IPS-15b (cell line): ENCODE results near the gene CEP112.

ENCODE experiments used
- H3K27me3 ChIP-seq: one replicate; pipeline ENCODE4 v1.6.1; 2013; ENCODE audit warnings: low read length; ENCODE audit not compliant: control insufficient read depth, insufficient read depth
- H3K36me3 ChIP-seq: one replicate; pipeline ENCODE4 v1.6.1; 2013; ENCODE audit warnings: low read length; ENCODE audit not compliant: control insufficient read depth, insufficient read depth
- H3K4me1 ChIP-seq: one replicate; pipeline ENCODE4 v1.6.1; 2013; ENCODE audit warnings: mild to moderate bottlenecking, low read length; ENCODE audit not compliant: control insufficient read depth, insufficient read depth
- H3K4me3 ChIP-seq: one replicate; pipeline ENCODE4 v1.5.1; 2013; ENCODE audit warnings: low read depth, low read length
- H3K9ac ChIP-seq: one replicate; pipeline ENCODE4 v1.6.1; 2013; ENCODE audit warnings: low read depth, mild to moderate bottlenecking, low read length
- H3K9me3 ChIP-seq: one replicate; pipeline ENCODE4 v1.6.1; 2013; ENCODE audit warnings: mild to moderate bottlenecking, low read length; ENCODE audit not compliant: control insufficient read depth, insufficient read depth

The CEP112 gene

DNA sequence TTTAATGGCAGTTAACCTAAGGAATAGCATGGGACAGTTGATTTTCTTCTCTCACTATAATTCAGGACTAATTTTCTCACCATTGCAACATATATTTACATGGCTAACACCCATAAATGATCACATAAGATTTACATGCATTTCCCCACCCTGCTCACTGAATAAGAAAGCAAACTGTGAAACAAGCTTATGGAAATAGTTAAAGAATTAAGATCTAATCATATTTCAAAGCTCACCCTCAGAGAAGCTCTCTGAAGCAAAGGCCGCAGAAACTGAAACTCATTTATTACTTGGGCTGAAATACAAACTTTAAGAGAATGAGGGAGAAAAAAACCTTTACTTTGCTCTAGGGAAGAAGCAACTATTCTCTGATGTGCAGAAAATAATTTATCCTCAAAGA is 411.8 kb downstream of the CEP112 start:
- Histone ChIP-seq H3K4me3 (no peak overlapping the region), H3K36me3 (no peaks in the 10 kb centered on the region), H3K9me3 (no peaks in the 10 kb centered on the region), H3K27me3 (no peaks in the 10 kb centered on the region), H3K4me1 (no peaks in the 10 kb centered on the region), H3K9ac (no peak overlapping the region)

DNA sequence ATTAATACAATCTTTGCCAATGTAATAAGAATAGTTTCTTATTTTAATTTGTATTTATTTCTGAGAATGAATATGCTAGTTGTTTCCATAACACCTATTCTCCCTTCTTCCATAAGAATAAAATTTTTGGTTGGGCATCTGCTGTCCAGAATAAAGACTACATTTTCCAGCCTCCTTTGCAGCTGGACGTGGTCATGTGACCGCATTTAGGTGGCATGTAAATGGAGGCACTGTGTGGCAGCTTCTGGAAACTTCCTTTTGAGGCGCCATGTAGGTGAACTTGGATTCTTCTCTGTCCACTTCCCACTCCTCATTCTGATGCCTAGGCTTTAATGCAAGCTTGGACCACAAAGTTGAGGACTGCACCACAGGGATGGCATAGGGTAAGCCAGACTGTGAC is 415.0 kb downstream of the CEP112 start:
- no peaks in the 10 kb centered on the region for H3K36me3 ChIP-seq

DNA sequence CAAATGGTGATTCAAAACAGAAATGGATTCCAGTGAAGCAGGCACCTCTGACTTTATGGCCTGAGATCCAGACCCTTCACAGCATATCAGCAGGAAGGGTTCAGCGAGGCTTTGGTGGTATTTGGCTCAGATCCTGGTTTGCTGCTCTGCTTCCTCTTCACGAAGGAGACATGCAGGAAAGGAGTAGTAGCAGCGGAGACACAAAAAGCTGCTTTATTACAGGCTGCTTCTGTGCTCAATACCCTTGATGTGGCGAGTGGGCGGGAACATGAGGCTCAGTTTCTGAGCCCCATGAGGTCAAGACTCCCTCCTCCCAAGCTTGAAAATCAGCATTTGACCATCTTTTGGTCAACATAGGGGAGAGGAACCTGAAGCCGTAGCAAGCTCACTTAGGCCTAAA is 417.1 kb downstream of the CEP112 start:
- Histone ChIP-seq H3K9ac (no peak overlapping the region), H3K27me3 (no peaks in the 10 kb centered on the region), H3K36me3 (no peaks in the 10 kb centered on the region), H3K4me1 (no peaks in the 10 kb centered on the region), H3K4me3 (no peak overlapping the region), H3K9me3 (no peaks in the 10 kb centered on the region)

More for the DNA sequence above, 415.0 kb downstream of the CEP112 start:
- Histone ChIP-seq H3K9me3 (no peaks in the 10 kb centered on the region), H3K27me3 (no peaks in the 10 kb centered on the region), H3K9ac (no peak overlapping the region), H3K4me1 (no peaks in the 10 kb centered on the region), H3K4me3 (no peak overlapping the region)

DNA sequence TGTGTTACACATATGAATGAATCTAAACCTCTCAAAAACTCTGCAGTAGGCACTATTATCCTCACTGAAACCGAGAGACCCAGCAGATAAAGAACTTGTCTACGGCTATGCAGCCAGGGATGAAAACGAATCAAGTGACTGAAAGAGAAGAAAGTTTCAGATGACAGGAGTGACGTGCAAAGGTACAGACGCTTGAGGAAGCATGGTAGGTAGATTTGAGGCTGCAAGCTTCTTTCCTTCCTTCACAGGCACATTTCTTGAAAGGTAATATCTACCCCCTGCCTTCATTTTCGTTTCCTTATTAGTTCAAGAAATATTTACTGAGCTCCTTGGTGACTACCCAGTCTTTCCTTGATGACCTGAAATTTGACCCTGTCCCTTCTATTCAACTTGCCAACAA is 418.9 kb downstream of the CEP112 start:
- H3K36me3 ChIP-seq = no peaks in the 10 kb centered on the region
- H3K27me3 ChIP-seq = no peaks in the 10 kb centered on the region
- H3K4me1 ChIP-seq = no peaks in the 10 kb centered on the region
- H3K4me3 ChIP-seq = no peak overlapping the region
- no peaks in the 10 kb centered on the region for H3K9me3 ChIP-seq
- no peak overlapping the region for H3K9ac ChIP-seq

DNA sequence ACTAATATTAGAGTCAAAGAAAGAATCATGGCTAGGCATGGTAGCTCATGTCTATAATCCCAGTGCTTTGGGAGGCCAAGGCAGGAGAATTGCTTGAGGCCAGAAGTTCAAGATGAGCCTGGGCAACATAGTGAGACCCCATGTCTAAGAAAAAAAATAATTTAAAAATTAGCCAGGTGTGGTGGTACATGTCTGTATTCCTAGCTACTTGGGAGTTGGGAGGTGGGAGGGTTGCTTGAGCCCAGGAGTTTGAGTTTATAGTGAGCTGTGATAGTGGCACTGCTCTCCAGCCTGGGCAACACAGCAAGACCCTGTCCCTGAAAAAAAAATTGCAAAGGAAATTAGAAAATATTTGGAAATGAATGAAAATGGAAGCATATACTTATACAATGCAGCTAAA is 420.2 kb downstream of the CEP112 start:
- H3K4me3 ChIP-seq = no peak overlapping the region
- no peaks in the 10 kb centered on the region for H3K4me1 ChIP-seq
- no peaks in the 10 kb centered on the region for H3K9me3 ChIP-seq
- no peak overlapping the region for H3K9ac ChIP-seq
- no peaks in the 10 kb centered on the region for H3K36me3 ChIP-seq
- no peaks in the 10 kb centered on the region for H3K27me3 ChIP-seq

DNA sequence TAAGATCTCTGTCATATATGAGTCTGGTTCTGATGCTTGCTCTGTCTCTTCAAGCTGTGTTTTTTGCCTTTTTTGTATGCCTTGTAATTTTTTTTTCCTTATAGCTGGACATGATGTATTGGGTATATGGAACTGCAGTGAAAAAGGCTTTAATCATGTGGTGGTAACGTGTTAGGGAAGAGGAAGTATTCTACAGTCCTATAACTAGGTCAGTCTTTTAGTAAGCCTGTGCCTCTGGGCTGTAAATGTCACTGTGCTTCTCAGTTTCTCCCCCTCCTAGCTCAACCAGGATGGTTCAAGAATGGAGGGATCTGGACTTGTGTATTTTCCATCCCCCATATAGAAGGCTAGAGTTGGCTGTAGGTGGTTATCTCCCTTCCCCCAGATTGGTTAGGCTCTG is 428.1 kb downstream of the CEP112 start:
- Histone ChIP-seq H3K27me3 (no peaks in the 10 kb centered on the region), H3K36me3 (no peaks in the 10 kb centered on the region), H3K4me1 (no peaks in the 10 kb centered on the region), H3K9ac (no peak overlapping the region), H3K9me3 (no peaks in the 10 kb centered on the region), H3K4me3 (no peak overlapping the region)

DNA sequence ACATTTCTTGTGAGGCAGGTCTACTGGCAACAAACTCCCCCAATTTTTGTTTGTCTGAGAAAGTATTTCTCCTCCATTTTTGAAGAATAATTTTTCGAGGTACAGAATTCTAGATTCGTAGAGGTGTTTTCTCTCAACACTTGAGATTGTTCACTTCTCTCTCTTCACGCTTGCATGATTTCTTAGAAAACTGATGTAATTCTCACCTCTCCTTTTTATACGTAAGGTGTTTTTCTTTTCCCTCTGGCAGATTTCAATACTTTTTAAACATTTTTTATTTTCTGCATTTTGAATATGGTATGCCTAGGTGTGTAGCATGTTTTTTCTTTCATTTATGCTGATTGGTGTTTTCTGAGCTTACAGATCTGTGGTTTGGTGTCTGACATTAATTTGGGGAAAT is 429.0 kb downstream of the CEP112 start:
- H3K9me3 ChIP-seq = no peaks in the 10 kb centered on the region
- H3K4me3 ChIP-seq = no peak overlapping the region
- no peak overlapping the region for H3K9ac ChIP-seq
- no peaks in the 10 kb centered on the region for H3K27me3 ChIP-seq
- no peaks in the 10 kb centered on the region for H3K36me3 ChIP-seq
- H3K4me1 ChIP-seq = no peaks in the 10 kb centered on the region

DNA sequence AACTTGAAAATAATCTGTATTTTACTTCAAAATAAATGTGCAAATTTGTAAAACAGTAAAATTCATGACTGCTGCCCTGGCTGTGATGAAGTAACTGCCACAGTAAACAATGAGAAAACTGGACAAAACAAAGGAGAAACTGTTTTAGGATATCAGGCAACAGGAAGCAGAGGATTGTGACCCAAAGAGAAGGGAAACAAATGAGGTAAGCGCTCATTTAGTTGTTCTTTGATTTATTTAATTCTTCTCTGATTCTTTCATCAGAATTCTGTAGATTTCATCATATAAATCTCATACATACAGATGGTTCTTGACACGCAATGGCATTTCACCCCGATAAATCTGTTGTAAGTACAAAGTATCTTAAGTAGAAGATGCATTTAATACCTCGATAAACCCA is 432.4 kb downstream of the CEP112 start:
- H3K4me1 ChIP-seq = no peaks in the 10 kb centered on the region
- no peaks in the 10 kb centered on the region for H3K9me3 ChIP-seq
- H3K4me3 ChIP-seq = no peak overlapping the region
- no peaks in the 10 kb centered on the region for H3K36me3 ChIP-seq
- no peak overlapping the region for H3K9ac ChIP-seq
- no peaks in the 10 kb centered on the region for H3K27me3 ChIP-seq

DNA sequence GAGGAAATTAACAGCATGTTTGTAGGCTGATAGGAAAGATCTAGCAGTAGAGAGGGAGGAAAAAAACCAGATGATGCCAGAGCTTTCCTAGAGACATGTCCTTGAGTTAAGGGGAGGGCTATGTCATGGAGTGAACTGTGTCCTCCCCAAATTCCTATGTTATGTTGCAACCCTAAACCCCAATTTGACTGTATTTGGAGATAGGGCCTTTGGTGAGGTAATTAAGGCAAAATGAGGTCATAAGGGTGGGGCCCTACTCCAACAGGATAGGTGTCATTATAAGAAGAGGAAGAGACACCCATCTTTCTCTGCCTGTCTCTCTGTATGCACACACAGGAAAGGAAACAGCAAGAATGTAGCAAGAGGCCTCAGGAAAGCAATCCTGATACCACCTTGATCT is 435.2 kb downstream of the CEP112 start:
- no peaks in the 10 kb centered on the region for H3K4me1 ChIP-seq
- H3K9me3 ChIP-seq = no peaks in the 10 kb centered on the region
- no peaks in the 10 kb centered on the region for H3K27me3 ChIP-seq
- no peak overlapping the region for H3K9ac ChIP-seq
- no peaks in the 10 kb centered on the region for H3K36me3 ChIP-seq
- no peak overlapping the region for H3K4me3 ChIP-seq

DNA sequence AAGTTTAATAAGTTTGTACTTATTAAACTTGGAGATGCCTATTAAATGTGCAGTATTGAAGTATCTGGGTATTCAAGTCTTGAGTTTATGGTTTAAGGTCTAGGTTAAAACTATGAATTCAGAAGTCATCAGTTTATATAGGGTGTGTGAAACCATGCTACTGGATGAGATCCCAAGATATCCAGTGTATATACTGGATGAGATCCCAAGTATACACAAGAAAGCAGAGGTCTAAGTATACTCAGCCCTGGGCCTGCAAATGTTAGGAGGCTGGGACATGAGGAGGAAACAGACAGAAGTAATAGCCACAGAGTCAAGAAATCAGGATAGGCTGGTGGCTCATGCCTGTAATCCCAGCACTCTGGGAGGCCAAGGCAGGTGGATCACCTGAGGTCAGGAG is 436.1 kb downstream of the CEP112 start:
- Histone ChIP-seq H3K36me3 (no peaks in the 10 kb centered on the region), H3K27me3 (no peaks in the 10 kb centered on the region), H3K9me3 (no peaks in the 10 kb centered on the region), H3K9ac (no peak overlapping the region), H3K4me3 (no peak overlapping the region), H3K4me1 (no peaks in the 10 kb centered on the region)

DNA sequence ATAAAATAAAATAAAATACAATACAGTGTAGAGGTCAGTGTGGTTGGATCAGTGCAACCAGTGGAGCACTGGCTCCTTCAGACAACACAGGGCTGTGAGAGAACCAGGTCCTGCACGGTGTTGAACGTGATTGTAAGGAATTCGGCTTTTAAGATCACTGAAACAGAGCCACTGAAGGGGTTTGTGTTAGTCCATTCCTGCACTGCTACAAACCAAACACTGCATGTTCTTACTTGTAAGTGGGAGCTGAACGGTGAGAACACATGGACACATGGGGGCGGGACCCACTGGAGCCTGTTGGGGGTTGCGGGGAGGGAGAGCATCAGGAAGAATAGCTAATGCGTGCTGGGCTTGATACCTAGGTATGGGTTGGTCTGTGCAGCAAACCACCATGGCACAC is 437.3 kb downstream of the CEP112 start:
- Histone ChIP-seq H3K4me3 (no peak overlapping the region), H3K9me3 (no peaks in the 10 kb centered on the region), H3K4me1 (no peaks in the 10 kb centered on the region), H3K36me3 (no peaks in the 10 kb centered on the region), H3K27me3 (no peaks in the 10 kb centered on the region), H3K9ac (no peak overlapping the region)

DNA sequence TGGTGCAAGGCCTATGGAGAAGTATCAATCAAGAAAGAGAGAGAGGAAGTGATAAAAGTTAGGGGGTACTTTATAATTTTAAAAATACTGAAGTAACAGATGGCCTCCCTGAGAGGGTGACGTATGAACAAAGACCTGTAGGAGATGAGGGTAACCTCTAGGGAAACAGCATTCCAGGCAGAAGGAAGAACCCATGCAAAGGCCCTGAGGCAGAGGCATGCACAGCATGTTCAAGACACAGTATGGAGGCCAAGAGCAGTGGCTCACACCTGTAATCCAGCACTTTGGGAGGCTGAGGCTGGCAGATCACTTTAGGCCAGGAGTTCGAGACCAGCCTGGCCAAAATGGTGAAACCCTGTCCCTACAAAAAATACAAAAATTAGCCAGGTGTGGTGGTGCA is 437.9 kb downstream of the CEP112 start:
- no peaks in the 10 kb centered on the region for H3K36me3 ChIP-seq
- H3K27me3 ChIP-seq = no peaks in the 10 kb centered on the region
- H3K9ac ChIP-seq = no peak overlapping the region
- no peak overlapping the region for H3K4me3 ChIP-seq
- H3K9me3 ChIP-seq = no peaks in the 10 kb centered on the region
- no peaks in the 10 kb centered on the region for H3K4me1 ChIP-seq

DNA sequence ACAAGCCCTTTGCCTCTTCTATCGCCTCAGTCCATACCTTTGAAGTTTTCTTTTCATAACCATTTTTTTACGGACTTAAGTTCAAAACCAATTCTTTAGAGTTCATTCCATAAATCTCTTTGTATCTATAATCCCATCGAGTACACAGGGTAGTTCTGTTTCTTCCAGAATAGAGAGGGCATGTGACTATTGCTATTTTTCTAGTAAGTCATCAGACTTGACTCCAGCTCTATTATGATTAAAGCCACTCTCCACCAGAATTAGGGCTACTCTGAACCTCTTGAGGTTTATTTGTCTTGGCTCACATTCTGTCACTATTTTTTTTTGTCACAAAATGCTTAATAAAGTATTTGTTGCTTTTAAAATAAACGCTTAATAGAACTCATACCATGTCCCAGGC is 438.6 kb downstream of the CEP112 start:
- Histone ChIP-seq H3K9me3 (no peaks in the 10 kb centered on the region), H3K4me1 (no peaks in the 10 kb centered on the region), H3K4me3 (no peak overlapping the region), H3K27me3 (no peaks in the 10 kb centered on the region), H3K9ac (no peak overlapping the region), H3K36me3 (no peaks in the 10 kb centered on the region)
